AG10803 (cell line): Measurements from ENCODE around the gene EDRF1.

ENCODE experiments used
- DNase-seq: peaks from one replicate; pipeline ENCODE4 v3.0.0; 2010; ENCODE audit warnings: low read depth
- H3K4me3 ChIP-seq: 2 replicates; pipeline ENCODE4 v1.5.1; 2011; ENCODE audit warnings: mild to moderate bottlenecking, low read length, control low read depth
- CTCF ChIP-seq: conservative IDR thresholded peaks from 2 replicates; pipeline ENCODE4 v1.5.1; 2011; ENCODE audit warnings: mild to moderate bottlenecking, low read length, control low read depth, inconsistent platforms

The EDRF1 gene

GRCh38 chr10:125773687-125774543 is 54.4 kb downstream of the EDRF1 start:
- no peak overlapping the region for H3K4me3 ChIP-seq
- DNase-seq: no peak
- no peak for TF ChIP-seq CTCF

- no peak for DNase-seq
- TF ChIP-seq CTCF: no peak
- H3K4me3 ChIP-seq: no peak overlapping the region
Measured at GRCh38 chr10:125774581-125775191, 55.2 kb downstream of the EDRF1 start.

DNA sequence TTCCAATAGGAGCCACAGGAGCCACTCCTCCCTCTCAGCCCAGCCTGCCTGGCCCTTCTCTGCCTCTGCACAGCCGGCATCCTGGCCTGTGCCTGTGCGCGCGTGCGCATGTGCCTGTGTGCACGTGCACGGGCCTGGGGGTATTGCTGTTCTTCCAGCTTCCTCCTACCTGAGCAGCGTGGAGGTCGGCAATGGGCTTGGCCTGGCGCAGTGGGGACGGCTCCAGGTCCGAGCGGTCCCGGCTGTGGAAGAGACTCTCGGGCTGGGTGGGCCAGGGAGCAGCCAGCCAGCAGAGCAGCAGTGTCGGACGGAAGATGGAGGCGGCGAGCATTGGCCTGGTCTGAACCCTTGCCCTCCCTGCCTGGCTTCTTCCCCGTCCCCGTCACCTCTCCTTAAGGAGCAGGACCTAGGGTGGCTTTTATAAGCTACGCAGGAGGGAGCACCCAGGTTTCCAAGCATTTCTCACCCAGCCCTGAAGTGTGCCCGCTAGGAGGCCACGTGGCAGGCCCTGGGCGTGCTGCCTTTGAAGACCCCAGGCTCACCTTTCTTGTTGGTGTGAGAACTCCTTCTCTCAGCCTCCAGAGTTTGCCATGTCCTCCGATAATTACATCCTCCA is 56.1 kb downstream of the EDRF1 start, which contains the start of gene MMP21:
TSS of gene MMP21 (minus strand) at position 331 of the 616 bp plus-strand sequence. CDS start at position 331, 0 bp downstream.
- H3K4me3 ChIP-seq: no peak within 1 kb of the TSS
- DNase-seq: no peak
- TF ChIP-seq CTCF: no peak

DNA sequence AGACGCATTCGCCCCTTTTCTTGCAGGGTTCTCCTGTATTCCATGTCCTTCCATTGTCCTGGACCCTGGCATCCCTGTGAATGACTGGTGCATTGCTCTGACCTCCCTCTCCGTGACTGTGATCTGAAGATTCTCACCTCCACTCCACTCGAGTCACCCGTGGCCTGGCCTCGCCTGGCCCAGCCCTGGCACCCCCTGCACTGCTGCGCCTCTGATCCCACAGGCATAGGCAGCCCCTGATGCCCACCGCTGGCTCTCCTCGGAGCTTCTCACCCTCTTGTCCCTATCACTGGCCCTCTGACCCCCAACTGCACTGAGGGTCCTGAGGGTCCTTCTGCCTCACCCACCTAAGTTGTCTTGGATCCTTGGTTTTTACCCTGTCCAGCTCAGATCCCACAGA is 58.3 kb downstream of the EDRF1 start:
- no peak overlapping the region for H3K4me3 ChIP-seq
- DNase-seq: no peak
- TF ChIP-seq CTCF: no peak

GRCh38 chr10:125778556-125778955 is 59.0 kb downstream of the EDRF1 start:
- no peak for DNase-seq
- TF ChIP-seq CTCF: no peak
- H3K4me3 ChIP-seq: no peak overlapping the region

- no peak for DNase-seq
- TF ChIP-seq CTCF: no peak
Measured at GRCh38 chr10:125779403-125780327, 60.2 kb downstream of the EDRF1 start.

More at GRCh38 chr10:125779403-125780327, 60.2 kb downstream of the EDRF1 start:
- no peak overlapping the region for H3K4me3 ChIP-seq
